Brain microvascular endothelial cell (primary cell): Measurements from ENCODE around the gene INPP5F.
"Not testable (repeated sequence)": the region's sequence is repeated elsewhere in the genome, so short reads cannot be mapped to it uniquely, and the experiment has no call there.

ENCODE experiments used
- DNase-seq: peaks from one replicate; pipeline ENCODE4 v3.0.0-alpha.2; 2020
- H3K27ac ChIP-seq: fragments of 250-450 bp; sonication (Bioruptor Pico); 2 replicates; pipeline ENCODE4 v1.5.1; 2020; ENCODE audit warnings: mild to moderate bottlenecking, moderate library complexity
- H3K27me3 ChIP-seq: fragments of 250-450 bp; sonication (Bioruptor Pico); replicated peaks from 2 replicates; pipeline ENCODE4 v1.5.1; 2020; ENCODE audit warnings: mild to moderate bottlenecking
- H3K36me3 ChIP-seq: fragments of 250-450 bp; sonication (Bioruptor Pico); replicated peaks from 2 replicates; pipeline ENCODE4 v1.5.1; 2020; ENCODE audit warnings: mild to moderate bottlenecking
- H3K4me3 ChIP-seq: 2 replicates; pipeline ENCODE4 v1.5.1; 2011; ENCODE audit warnings: low read depth, mild to moderate bottlenecking, control low read depth, low read length, moderate library complexity
- in situ Hi-C: cut with HindIII; loops from 2 replicates; pipeline ENCODE4 v1.10.0; 2017; ENCODE audit warnings: low sequenced_read_pairs, low pct_ligation_motif_present
- TF ChIP-seq, protein P1 (sequence below): IDR thresholded peaks from 2 replicates; pipeline ENCODE4 v1.5.1; 2011; ENCODE audit warnings: low read depth, mild to moderate bottlenecking, moderate library complexity, low read length, control low read depth, inconsistent platforms; ENCODE audit errors: missing control alignments

Gene INPP5F

DNA sequence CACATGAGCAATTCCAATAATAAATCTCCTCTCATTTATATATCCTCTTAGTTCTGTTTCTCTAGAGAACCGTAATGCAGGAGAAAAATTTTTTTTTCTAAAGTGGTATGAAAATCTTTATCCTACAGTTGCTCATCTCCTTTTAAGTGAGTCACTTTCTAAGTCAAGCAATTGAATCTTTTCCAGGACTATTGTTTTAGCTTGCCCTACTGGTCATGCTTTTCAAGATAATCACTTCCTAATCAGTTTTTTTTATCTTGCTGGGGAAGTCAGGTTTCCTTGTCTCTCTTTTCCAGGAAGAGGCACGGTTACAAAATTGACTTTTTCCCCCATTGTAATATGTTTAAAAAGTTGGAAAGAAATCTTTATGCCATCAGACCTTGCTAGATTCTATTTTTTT is 44.0 kb downstream of the INPP5F start:
- Histone ChIP-seq H3K4me3 (no peak overlapping the region), H3K36me3 (no peaks in the 10 kb centered on the region), H3K27me3 (no peaks in the 10 kb centered on the region), H3K27ac (no peak overlapping the region)
- in situ Hi-C loops = no loop called here
- TF ChIP-seq, protein P1, sequence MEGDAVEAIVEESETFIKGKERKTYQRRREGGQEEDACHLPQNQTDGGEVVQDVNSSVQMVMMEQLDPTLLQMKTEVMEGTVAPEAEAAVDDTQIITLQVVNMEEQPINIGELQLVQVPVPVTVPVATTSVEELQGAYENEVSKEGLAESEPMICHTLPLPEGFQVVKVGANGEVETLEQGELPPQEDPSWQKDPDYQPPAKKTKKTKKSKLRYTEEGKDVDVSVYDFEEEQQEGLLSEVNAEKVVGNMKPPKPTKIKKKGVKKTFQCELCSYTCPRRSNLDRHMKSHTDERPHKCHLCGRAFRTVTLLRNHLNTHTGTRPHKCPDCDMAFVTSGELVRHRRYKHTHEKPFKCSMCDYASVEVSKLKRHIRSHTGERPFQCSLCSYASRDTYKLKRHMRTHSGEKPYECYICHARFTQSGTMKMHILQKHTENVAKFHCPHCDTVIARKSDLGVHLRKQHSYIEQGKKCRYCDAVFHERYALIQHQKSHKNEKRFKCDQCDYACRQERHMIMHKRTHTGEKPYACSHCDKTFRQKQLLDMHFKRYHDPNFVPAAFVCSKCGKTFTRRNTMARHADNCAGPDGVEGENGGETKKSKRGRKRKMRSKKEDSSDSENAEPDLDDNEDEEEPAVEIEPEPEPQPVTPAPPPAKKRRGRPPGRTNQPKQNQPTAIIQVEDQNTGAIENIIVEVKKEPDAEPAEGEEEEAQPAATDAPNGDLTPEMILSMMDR = no peak
- DNase-seq = peak; percentile 19

DNA sequence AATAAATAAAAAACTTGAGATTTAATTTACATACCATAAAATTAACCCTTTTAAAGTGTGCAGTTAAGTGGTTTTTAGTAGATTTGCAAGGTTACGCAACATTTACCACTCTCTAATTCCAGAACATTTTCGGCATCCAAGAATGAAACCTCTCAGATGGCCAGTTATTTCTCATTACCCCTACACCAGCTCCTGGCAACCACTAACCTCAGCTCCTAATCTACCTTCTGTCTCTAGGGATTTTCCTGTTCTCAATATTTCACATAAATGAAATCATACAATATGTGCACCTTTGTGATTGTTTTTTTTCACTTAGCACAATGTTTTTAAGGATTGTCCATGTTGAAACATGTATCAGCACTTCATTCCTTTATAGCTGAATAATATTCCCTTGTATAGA is 45.1 kb downstream of the INPP5F start:
- Histone ChIP-seq H3K27ac (no peak overlapping the region), H3K27me3 (no peaks in the 10 kb centered on the region), H3K4me3 (no peak overlapping the region), H3K36me3 (no peaks in the 10 kb centered on the region)
- TF ChIP-seq, protein P1 = no peak
- in situ Hi-C loops = no loop called here
- no peak for DNase-seq

DNA sequence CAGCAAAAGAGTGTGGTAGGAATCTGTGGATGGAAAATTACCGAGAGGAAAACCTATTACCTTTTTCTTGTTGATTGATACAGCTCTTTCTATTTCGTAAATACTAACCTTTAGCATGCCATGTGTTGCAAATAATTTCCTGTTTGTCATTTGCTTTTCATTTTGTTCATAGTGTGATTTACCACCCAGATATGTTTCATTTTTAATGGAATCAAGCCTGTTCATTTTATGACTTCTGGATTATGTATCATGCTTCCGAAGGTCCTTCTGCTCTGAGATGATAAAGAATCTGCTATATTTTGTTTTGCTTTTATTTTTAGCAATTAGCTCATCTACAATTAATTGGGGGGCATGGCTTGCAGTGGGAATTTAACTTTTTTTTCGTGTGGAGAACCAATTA is 46.5 kb downstream of the INPP5F start:
- TF ChIP-seq, protein P1 = no peak
- no peaks in the 10 kb centered on the region for H3K36me3 ChIP-seq
- in situ Hi-C loops = no loop called here
- DNase-seq = no peak
- H3K27me3 ChIP-seq = no peaks in the 10 kb centered on the region
- no peak overlapping the region for H3K4me3 ChIP-seq
- H3K27ac ChIP-seq = no peak overlapping the region

DNA sequence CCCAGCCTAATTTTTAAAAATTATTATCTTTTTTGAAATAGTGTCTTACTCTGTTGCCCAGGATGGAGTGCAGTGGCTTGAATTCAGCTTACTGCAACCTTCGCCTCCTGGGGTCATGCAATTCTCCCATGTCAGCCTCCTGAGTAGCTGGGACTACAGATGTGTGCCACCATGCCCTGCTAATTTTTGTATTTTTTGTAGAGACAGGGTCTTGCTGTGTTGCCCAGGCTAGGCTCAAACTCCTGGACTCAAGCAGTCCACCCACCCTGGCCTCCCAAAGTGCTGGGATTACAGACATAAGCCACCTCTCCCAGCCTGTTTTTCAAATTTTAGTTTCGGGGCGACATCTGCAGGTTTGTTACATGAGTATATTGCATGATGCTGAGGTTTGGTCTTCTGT is 47.2 kb downstream of the INPP5F start:
- H3K36me3 ChIP-seq, DNase-seq, H3K27me3 ChIP-seq, H3K27ac ChIP-seq, H3K4me3 ChIP-seq, in situ Hi-C loops: not testable (repeated sequence)

DNA sequence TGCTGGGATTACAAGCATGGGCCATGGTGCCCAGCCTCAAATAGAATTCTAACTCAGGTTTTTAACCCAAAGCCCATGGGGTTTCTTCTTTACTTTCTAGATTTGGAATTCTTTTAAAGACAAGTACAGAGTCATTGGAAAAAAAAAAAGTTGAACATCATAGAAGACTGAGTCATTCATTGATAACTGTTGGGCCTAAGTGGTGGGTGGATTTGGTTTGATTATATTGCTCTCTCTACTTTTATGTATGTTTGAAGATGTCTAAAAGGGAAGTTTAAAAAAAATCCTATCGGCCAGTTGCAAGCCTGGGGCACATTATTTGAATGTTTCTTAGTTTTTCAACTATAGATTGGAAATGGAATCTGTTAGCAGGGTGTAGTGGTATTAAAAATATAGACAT is 49.7 kb downstream of the INPP5F start:
- H3K27me3 ChIP-seq = no peaks in the 10 kb centered on the region
- no peak overlapping the region for H3K4me3 ChIP-seq
- in situ Hi-C loops = no loop called here
- no peaks in the 10 kb centered on the region for H3K36me3 ChIP-seq
- H3K27ac ChIP-seq = no peak overlapping the region
- DNase-seq = no peak
- TF ChIP-seq, protein P1 = no peak

DNA sequence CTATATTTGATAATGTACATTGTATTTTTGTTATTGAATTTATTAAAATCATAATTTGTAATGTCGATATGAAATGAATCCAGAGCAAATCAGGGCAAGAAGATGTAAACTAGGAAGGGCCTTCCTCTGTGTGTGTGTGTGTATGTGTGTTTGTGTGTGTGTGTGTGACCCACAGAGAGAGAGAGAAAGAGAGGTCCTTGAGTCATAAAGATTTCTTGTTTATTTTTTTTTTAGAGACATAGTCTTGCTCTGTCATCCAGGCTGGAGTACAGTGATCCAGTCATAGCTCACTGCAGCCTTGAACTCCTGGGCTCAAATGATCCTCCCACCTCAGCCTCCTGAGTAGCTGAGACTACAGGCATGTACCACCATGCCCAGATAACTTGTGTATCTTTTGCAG is 50.7 kb downstream of the INPP5F start:
- H3K36me3 ChIP-seq = no peaks in the 10 kb centered on the region
- in situ Hi-C loops = no loop called here
- no peaks in the 10 kb centered on the region for H3K27me3 ChIP-seq
- H3K27ac ChIP-seq = no peak overlapping the region
- peak; percentile 49 for DNase-seq
- TF ChIP-seq, protein P1 = no peak
- no peak overlapping the region for H3K4me3 ChIP-seq
